ENCODE results near the gene TMEM179. TPM values are rescaled to one million over a fixed set of nuclear protein-coding genes. Genes with fewer than 3 reads are reported as not detected.
A peak's percentile ranks its signal among the peaks of the same experiment; 100 is the strongest.

TMEM179 gene
- total RNA-seq, 2 experiments from 2014 or later: not detected

DNA sequence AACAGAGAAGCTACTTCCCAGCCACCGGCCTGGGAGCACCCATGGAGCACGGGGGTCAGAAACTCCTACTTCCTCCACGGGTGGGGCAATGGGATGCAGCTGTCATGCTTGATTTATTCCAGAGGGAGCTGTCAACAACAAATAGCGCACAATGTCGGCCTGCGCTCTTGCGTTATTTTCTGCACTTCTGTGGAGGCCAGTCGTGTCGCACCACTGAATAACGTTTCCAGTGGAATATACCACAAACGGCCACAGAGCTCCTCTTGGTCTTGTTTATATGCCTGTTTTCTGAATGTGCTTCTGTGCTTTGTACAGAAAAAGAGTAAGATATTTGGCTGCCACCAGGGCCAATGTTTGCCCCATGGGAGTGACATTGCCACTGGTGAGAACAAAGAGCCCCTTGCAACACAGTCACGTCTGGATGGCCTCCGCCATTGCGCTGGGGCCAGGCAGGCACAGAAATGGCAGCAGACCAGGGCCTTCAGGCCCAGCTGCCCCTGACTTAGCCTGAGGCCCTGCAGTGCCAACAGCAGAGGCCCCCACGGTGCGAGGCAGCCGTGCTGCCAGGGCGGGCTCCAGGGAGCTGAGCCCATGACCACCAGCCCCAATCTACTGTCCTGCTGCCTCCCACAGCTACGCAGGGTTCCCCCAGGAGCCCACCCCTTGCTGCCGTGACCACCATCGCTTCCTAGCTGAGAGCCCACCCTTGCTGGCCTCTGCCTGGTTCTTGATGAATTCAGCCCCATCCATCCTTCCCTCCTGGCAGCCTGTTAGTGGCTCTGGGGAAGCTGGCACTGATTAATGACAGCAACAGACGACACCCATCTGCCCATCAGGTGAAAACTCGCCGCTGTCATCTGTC lies 28.9 kb upstream of the TMEM179 start:
- no peak for DNase-seq
- Mint-ChIP-seq H3K27me3 (peaks cover 13% of the 10 kb centered on the region), H3K36me3 (no peaks in the 10 kb centered on the region), H3K4me3 (no peak overlapping the region), H3K27ac (no peak overlapping the region), H3K4me1 (no peaks in the 10 kb centered on the region), H3K9me3 (peaks cover 3% of the 10 kb centered on the region)
- POLR2A ChIA-PET: no interaction called here
- no peak for ATAC-seq (ENCODE audit: low read depth)

DNA sequence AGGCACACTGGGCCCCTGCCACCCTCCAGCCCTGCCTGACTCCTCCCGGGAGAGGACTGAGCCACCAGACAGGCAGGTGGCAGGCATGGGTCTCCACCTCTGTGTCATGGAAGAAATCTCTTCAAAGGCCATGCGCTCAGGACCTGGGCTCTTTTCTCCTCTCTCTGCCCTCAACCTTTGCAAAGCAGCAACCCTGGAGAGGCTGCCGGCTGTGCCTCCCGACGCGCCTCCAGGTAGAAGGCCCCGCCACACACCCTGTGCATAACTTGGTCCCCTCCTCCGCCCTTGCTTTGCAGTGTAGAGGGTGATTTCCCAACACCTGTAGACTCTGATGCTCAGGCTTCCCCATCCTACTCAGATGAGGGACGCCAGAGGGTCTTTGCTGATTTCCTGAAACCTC lies 28.2 kb upstream of the TMEM179 start:
- no peaks in the 10 kb centered on the region for H3K4me1 Mint-ChIP-seq
- no peak overlapping the region for H3K27ac Mint-ChIP-seq
- H3K36me3 Mint-ChIP-seq: no peaks in the 10 kb centered on the region
- no peak overlapping the region for H3K4me3 Mint-ChIP-seq
- no peak for DNase-seq
- no peak for ATAC-seq (ENCODE audit: low read depth)
- H3K9me3 Mint-ChIP-seq: peaks cover 3% of the 10 kb centered on the region
- POLR2A ChIA-PET: no interaction called here
- H3K27me3 Mint-ChIP-seq: peaks cover 8% of the 10 kb centered on the region

DNA sequence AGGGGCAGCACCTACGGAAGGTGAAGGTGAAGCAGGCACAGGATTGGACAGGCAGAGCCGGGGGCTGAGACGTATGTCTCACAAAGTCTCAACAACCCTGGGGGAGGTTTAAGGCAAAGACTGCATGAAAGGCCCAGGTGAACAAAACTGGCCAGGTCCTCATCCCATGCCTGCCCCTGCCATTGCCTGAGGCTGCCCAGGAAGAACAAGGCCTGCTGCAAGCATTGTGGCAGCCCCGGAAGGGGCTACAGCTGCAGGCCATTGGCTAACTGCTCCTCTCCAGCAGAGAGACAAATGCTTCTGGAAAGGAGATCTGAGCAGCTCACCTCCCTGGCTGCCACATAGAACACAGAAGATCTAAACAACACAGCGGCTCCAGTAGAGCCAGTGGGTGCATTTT lies 20.4 kb upstream of the TMEM179 start:
- Mint-ChIP-seq H3K27me3 (peaks cover 14% of the 10 kb centered on the region), H3K27ac (no peak overlapping the region), H3K4me3 (no peak overlapping the region), H3K36me3 (no peaks in the 10 kb centered on the region), H3K9me3 (peaks cover 5% of the 10 kb centered on the region), H3K4me1 (no peaks in the 10 kb centered on the region)
- POLR2A ChIA-PET: no interaction called here
- no peak for ATAC-seq (ENCODE audit: low read depth)
- DNase-seq: no peak

DNA sequence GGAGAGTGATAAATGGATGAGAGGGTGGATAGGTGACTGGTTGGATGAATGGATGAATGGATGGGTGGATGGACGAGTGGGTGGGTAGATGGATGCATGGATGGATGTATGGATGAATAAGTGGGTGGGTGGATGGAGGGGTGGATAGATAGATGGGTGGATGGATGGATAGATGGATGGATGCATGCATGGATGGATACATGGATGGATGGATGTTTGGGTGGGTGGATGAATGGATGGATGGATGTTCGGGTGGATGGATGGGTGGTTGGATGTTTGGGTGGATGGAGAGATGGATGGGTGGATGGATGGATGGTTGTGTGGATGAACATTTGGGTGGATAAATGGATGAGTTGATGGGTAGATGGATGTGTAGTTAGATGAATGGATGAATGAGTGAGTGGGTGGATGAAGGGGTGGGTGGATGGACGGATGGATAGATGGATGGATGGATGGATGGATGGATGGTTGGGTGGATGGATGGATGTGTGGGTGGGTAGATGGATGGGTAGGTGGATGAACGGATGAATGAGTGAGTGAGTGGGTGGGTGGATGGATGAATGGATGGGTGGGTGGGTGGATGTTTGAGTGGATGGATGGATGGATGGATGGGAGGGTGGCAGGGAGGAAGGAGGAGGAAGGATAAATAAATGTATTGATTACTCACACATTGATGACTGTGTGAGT lies 9.7 kb upstream of the TMEM179 start:
- ATAC-seq (ENCODE audit: low read depth) (no peak), DNase-seq (no peak)
- Mint-ChIP-seq H3K4me3 (no peak overlapping the region), H3K27me3 (peaks cover 21% of the 10 kb centered on the region), H3K4me1 (no peaks in the 10 kb centered on the region), H3K9me3 (no peaks in the 10 kb centered on the region), H3K36me3 (no peaks in the 10 kb centered on the region), H3K27ac (no peak overlapping the region)
- POLR2A ChIA-PET: no interaction called here

DNA sequence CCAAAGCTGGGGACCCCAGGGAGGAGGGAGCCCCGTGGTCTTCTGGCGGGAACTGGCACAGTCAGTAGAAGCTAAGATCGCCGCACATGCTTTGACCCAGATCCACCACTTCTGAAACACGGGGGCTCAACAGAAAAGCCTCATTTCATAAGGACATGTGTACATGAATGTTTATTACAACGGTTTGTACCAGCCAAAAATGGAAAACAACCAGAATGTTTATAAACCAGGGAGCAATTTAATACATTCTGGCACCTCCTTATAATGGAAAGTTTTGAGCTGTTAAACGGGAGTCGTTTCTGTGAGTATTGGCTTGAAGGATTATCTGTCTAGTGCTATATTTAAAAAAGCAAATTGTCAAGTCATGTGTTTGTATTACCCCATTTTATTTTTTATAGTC lies 7.3 kb upstream of the TMEM179 start:
- Mint-ChIP-seq H3K27me3 (peaks cover 25% of the 10 kb centered on the region), H3K4me3 (no peak overlapping the region), H3K36me3 (no peaks in the 10 kb centered on the region), H3K9me3 (no peaks in the 10 kb centered on the region), H3K4me1 (no peaks in the 10 kb centered on the region), H3K27ac (no peak overlapping the region)
- POLR2A ChIA-PET: no interaction called here
- ATAC-seq (ENCODE audit: low read depth): no peak
- DNase-seq: no peak

DNA sequence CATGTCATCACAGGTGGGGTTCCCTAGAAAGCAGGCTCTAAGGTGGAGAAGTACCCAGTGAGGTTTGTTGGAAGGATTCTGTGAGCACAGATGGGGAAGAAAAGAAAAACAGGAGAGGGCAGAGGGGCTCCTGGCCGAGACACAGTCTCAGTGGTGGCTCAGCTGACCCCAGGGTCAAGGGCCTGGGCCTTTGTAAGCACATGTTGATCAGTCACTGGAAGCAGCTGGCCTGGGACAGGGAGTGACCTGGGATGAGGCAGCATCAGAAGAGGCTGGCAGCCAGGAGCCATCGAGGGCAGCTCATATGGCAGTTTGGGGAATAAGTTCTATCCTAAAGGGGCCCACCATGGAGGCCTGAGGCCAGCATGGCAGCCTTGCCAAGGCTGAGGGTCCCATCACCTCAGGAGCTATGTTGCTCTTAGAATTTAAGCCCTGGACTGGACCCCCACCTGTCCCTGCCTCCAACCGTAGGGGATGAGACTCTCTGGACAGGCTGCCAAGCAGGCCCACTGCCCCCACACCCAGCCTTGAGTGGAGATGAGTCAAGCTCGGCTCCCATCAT lies 6.3 kb upstream of the TMEM179 start:
- no peak overlapping the region for H3K4me3 Mint-ChIP-seq
- H3K9me3 Mint-ChIP-seq: no peaks in the 10 kb centered on the region
- H3K27ac Mint-ChIP-seq: no peak overlapping the region

DNA sequence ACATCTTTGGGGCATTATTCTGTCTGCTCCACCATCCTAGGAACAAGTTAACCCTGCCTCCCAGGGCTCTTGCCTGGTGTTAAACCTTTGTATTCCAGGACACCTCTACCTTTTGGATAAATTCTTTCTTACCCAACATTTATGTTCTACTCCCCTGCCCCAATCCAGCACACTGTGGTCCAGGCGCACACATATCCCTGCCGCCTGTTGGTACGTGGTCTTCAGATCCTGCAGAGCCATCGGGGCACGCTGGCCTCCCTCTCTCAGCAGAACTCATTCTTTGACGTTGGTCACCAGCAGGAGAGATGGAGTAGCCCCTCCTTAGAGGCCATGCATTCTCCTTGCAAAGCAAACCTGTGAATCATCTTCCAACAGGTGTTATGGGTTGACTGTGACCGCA lies 5.1 kb upstream of the TMEM179 start:
- Mint-ChIP-seq H3K36me3 (no peaks in the 10 kb centered on the region), H3K4me1 (no peaks in the 10 kb centered on the region), H3K27ac (no peak overlapping the region), H3K4me3 (no peak overlapping the region), H3K9me3 (no peaks in the 10 kb centered on the region), H3K27me3 (peaks cover 33% of the 10 kb centered on the region)
- POLR2A ChIA-PET: no interaction called here
- ATAC-seq (ENCODE audit: low read depth): no peak
- DNase-seq: no peak

More for the DNA sequence above, 6.3 kb upstream of the TMEM179 start:
- ATAC-seq (ENCODE audit: low read depth): no peak
- Mint-ChIP-seq H3K27me3 (peaks cover 26% of the 10 kb centered on the region), H3K4me1 (no peaks in the 10 kb centered on the region), H3K36me3 (no peaks in the 10 kb centered on the region)
- POLR2A ChIA-PET: no interaction called here
- DNase-seq: no peak

DNA sequence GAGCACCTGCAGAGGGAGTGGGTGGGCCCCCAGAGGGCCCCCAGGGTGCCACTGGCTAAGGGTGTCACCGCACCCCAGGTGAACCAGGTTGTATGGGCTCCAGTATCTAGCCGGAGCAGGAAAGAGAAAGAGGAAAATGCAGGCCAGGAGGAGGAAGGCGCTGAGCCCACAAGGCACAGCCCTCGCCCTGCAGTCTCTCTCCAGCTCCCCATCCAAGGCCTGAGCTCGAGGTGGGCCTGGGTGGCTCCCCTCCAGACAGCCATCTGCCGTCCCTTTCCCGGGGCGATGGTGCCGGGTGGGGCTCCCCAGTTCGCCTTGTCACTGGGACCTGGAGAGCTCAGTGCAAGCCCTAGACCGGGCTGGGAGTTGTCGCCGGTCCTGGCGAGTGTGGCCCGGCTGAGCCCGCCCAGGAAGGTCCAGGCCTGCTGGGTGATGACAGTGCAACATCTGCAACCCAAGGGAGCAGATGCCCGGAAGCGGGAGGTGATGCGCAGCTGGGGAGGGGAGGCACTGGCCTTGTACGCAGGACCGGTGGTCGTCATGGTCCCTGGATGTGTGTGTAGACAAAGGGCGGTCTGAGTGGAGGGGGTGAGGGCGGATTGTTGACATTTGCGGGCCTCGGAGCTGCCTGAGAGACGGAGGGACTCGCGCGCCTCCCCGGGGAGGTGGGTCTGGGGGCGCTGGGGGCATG lies 716 bp downstream of the TMEM179 start:
- DNase-seq: peak; percentile 15
- no peak for ATAC-seq (ENCODE audit: low read depth)
- Mint-ChIP-seq H3K9me3 (no peaks in the 10 kb centered on the region), H3K4me1 (no peaks in the 10 kb centered on the region), H3K4me3 (no peak overlapping the region), H3K36me3 (no peaks in the 10 kb centered on the region), H3K27ac (no peak overlapping the region), H3K27me3 (peaks cover 35% of the 10 kb centered on the region)
- POLR2A ChIA-PET: no interaction called here

DNA sequence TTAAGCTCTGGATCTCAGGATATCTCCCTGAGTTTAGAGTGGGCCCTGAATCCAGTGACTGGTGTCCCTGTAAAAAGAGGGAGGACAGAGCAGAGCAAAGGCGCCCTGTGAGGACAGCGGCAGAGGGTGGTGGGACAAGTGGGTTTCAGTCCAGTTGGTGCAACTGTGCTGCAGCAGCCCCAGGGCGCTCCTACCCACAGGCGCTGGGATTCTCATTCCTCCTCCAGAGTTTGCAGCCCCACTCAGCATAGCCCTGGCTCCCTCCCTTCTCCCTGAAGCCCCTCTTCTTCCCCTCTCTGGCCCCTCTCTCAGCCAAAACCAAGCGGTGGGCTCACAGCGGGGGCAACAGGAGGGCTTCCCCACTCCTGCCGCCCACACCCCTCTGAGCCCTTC lies 1.6 kb downstream of the TMEM179 start:
- ATAC-seq (ENCODE audit: low read depth) (no peak), DNase-seq (peak; percentile 18)
- Mint-ChIP-seq H3K4me3 (no peak overlapping the region), H3K9me3 (no peaks in the 10 kb centered on the region), H3K27me3 (peaks cover 33% of the 10 kb centered on the region), H3K4me1 (no peaks in the 10 kb centered on the region), H3K27ac (no peak overlapping the region), H3K36me3 (no peaks in the 10 kb centered on the region)
- POLR2A ChIA-PET: no interaction called here

DNA sequence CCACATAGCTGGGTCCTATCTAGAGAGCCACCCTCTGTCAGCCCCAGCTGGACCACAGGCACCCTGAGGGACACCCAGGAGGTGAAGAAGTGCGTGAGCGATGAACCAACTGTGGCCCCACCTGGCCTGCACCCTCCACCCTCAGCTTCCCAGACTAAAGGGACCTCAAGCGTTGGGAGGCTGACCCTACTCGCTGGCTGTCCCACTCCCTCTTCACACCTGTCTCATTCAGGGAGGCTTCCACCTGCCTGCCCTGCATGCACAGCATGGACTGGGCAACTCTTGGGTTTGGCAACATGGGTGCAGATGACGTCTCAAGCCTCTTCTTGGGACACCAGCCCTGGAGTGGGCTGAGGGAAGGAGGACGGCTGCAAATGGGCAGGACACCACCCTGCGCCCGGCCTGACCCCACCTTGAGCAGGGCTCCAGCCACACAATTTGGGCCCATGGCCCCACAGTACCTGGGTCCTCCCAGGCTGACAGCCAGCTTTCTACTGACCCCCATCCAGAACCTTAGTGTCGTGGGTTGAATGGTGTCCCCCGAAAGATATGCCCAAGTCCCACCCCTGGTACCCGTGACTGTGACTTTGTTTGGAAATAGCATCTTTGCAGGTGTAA lies 2.1 kb downstream of the TMEM179 start:
- DNase-seq (no peak), ATAC-seq (ENCODE audit: low read depth) (no peak)
- POLR2A ChIA-PET: no interaction called here
- Mint-ChIP-seq H3K9me3 (no peaks in the 10 kb centered on the region), H3K27ac (no peak overlapping the region), H3K27me3 (peaks cover 30% of the 10 kb centered on the region), H3K4me3 (no peak overlapping the region), H3K4me1 (no peaks in the 10 kb centered on the region), H3K36me3 (no peaks in the 10 kb centered on the region)

DNA sequence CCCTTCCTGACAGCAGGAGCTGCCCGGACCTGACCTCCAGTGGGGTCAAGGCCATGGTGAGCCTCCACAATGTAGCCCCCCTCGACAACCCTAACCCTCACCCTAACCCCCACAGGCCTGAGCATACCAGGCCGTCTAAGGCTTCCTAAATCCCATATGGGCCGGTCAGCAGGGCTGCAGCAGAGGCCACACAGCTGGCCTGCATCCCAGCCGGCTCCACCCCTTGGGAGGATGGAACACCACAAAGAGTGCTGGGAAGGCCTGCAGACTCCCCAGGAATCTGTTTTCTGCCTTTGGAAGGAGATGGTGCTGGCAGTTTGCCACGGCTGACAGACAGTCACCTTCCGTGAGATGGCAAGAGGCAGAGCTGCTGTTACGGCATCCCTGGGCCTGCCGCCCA lies 2.8 kb downstream of the TMEM179 start:
- POLR2A ChIA-PET: no interaction called here
- Mint-ChIP-seq H3K36me3 (no peaks in the 10 kb centered on the region), H3K9me3 (no peaks in the 10 kb centered on the region), H3K27ac (no peak overlapping the region), H3K4me1 (no peaks in the 10 kb centered on the region), H3K27me3 (peaks cover 28% of the 10 kb centered on the region), H3K4me3 (no peak overlapping the region)
- DNase-seq (no peak), ATAC-seq (ENCODE audit: low read depth) (no peak)

DNA sequence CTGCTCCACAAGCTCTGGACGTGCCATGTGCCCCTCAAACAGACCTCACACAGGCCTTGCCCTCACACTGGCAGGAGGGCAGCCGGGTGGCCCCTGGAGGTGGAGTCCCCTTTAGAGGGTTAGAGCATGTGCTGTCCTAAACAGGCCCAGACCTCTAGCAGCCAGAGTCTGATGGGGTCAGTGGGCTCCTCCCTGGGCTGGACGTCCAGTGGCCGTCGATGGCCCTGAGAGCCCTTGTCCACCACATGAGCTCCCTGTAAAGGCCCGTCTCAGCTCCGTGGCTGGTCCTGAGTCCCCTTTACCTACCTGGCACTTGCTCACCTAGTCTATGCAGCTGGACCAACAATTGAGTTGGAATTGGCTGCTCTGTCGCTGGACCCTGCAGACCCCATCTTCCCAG lies 3.8 kb downstream of the TMEM179 start:
- H3K4me3 Mint-ChIP-seq: no peak overlapping the region
- H3K27me3 Mint-ChIP-seq: peaks cover 19% of the 10 kb centered on the region
- ATAC-seq (ENCODE audit: low read depth) (no peak), DNase-seq (peak; percentile 10)
- no peaks in the 10 kb centered on the region for H3K9me3 Mint-ChIP-seq
- no peak overlapping the region for H3K27ac Mint-ChIP-seq
- POLR2A ChIA-PET: no interaction called here
- H3K4me1 Mint-ChIP-seq: no peaks in the 10 kb centered on the region
- no peaks in the 10 kb centered on the region for H3K36me3 Mint-ChIP-seq

DNA sequence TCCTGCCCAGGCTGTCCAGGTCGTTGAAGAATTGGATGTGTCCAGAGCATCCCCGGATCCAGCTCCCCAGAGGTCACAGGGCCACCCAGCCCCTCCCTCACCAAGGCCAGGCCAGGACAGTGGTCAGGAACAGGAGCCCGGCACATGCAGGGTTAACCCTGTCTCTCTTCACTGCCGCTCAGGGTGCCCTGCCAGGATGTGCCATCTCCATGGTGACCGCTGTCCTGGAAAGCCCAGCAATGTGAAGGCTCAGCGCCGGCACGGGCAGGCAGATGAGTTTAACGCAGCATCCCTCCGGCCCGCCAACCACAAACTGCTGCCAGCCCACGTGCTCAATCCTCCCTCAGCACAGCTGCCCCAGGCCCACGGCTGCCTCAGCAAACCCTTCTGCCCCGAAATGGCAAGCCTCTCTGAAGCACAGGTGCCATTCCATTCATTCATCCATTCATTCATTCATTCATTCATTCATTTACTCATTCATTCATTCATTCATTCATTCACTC lies 4.4 kb downstream of the TMEM179 start:
- no peak overlapping the region for H3K4me3 Mint-ChIP-seq
- no peaks in the 10 kb centered on the region for H3K36me3 Mint-ChIP-seq
- POLR2A ChIA-PET: no interaction called here
- H3K9me3 Mint-ChIP-seq: no peaks in the 10 kb centered on the region
- no peaks in the 10 kb centered on the region for H3K4me1 Mint-ChIP-seq
- no peak overlapping the region for H3K27ac Mint-ChIP-seq
- ATAC-seq (ENCODE audit: low read depth) (no peak), DNase-seq (peak; percentile 19)
- peaks cover 14% of the 10 kb centered on the region for H3K27me3 Mint-ChIP-seq
